GM12874 (cell line): ENCODE measurements around the gene KASH5.

Experiments used
- TF ChIP-seq, protein P1 (sequence below): IDR thresholded peaks from 2 replicates; pipeline ENCODE4 v1.5.1; 2011; ENCODE audit warnings: low read depth, mild to moderate bottlenecking, control low read depth, low read length, moderate library complexity; ENCODE audit not compliant: insufficient read depth

The KASH5 gene

DNA sequence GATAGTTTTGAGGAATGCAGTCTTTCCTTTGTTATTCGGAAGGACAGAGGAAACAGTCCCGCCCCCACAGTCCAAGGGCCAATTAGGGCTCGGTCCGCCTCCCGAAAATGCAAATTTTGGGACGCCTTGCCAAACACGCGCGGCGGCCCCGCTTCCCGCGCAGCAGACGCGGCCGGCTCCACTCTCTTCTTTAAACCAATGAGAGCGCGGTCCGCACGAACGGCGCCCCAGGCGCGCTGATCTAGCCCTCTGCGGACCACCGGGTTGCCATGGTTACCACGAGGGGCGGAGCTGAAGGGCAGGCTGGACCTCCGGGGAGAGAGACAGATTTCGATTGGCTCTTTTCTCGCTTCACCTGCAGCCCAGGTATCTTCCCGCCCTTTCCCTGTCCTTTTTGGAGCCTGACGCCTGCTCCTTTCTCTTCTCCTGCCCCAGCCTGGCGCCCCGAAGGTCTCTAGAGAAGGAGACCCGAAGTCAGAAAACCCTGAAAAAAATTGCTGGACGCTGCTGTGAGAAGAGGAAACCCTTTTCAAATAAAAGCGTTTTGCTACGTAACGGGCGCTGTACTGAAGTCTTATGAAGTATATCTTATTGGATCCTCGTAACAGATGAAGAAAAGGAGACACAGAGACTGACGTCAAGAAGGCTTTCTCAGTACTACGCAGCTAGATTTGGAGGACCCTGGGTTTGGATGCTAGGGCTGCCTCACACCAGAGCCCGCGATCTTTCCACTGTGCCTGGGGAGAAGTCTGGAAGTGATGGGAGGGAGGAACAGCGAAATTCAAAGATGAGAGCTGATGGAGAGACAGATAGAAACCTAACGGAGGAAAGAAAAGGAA lies 33.2 kb downstream of the KASH5 start:
- TF ChIP-seq, protein P1, sequence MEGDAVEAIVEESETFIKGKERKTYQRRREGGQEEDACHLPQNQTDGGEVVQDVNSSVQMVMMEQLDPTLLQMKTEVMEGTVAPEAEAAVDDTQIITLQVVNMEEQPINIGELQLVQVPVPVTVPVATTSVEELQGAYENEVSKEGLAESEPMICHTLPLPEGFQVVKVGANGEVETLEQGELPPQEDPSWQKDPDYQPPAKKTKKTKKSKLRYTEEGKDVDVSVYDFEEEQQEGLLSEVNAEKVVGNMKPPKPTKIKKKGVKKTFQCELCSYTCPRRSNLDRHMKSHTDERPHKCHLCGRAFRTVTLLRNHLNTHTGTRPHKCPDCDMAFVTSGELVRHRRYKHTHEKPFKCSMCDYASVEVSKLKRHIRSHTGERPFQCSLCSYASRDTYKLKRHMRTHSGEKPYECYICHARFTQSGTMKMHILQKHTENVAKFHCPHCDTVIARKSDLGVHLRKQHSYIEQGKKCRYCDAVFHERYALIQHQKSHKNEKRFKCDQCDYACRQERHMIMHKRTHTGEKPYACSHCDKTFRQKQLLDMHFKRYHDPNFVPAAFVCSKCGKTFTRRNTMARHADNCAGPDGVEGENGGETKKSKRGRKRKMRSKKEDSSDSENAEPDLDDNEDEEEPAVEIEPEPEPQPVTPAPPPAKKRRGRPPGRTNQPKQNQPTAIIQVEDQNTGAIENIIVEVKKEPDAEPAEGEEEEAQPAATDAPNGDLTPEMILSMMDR, result no peak

DNA sequence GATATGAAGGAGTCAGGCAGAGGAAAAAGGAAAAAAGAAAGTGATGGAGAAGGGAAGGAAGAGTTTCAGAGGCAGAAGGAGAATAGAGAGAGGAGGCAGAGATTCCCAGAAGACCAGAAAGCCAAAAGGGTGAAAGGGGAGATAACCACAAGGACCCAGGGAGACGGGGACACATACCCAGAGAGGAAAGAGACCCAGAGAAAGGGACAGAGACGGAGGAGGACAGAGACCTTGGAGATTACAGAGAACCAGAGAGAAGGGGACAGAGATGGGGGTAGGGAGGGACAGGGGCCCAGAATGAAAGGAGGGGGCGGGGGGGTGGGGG lies 33.8 kb downstream of the KASH5 start:
- TF ChIP-seq, protein P1, result no peak

DNA sequence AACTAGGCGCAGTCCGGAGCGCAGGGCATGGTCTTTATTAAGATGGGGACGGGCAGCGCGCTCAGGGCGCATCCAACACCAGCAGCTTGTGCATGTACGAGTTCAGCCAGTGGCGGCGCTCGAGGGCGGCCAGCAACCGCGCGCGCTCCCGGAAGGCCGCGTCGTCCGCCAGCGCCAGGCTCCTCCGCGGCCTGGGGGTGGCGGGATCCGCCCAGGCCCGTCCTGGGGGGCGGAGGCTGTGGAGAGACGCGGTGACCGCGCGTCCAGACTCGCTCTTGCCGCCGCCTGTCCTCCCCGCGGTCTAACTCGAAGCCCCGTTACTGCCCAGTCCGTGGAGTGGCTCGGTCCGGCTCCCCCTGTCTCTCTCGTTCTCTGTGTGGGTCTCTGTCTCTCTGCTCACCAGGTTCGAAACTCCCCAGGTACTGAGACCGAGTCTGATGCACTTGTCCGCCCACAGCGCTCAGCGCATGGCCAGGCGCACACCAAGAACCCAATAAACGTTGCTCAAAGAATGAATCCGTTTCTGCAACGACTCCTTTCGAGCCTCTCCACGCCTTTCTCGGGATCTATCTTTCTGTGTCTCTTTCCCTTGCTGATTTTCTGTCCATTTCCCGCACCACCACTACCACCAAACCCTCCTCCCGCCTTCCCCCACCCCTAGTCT lies 34.5 kb downstream of the KASH5 start:
- TF ChIP-seq, protein P1, result peak; percentile 76

DNA sequence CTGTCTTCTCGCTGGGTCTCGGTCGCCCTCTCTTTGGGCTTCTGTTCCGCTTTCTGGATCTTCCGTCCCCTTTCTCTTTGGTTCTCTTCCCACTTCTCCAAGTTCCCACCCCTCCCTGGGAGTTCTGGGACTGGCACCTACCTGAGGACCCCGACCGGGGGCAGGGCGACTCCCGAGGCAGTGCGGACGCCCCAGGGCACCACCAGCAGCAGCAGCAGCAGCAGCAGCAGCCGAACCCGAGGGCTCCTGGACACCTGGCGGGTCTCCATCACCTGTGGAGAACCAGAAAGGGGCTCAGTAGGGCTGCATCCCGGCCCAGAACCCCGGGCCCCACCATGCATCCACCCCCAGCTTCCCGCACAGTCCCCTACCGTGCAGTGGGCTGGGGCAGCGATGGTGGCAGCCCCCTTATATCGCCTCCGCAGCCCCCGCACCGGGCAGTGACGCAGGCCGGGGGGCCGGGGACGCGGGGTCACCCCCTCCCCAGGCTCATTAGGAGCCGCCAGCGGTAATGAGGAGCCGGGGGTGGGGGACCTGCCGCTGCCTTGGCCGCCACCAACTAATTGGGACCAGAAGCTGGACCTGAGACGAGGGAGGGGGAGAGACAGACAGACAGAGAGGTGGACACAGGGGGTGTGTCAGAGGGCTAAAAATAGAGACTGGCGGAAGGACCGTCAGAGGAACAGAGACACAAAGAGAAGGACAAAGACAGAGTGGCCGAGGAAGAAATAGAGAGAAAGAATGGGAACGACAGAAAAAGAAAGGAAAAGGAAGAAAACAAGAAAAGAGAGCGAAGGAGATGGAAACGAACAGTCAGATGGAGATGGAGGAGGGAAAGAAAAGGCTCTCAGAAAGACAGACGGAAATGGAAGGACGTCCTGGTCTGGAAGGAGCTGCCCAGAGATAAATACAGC lies 35.3 kb downstream of the KASH5 start, which contains the start of gene PTH2:
Gene PTH2 (minus strand): TSS at position 371 of the 914 bp plus-strand sequence. CDS start 102 bp downstream, at position 269.
- TF ChIP-seq, protein P1, result no peak

DNA sequence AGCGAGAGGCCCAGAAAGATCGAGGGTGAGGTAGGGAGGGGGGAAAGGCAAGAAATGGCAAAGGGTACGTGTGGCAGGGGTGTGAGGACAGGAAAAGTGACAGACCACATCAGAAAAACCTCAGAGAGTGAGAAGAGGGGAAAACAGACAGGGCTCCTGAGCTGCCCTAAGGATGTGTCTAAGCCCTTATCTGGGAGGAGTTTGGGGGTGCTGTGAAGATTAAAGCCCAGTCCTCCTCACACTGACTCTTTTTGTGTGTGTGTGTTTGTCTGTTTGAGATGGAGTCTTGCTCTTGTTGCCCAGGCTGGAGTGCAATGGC lies 35.9 kb downstream of the KASH5 start:
- TF ChIP-seq, protein P1, result no peak

DNA sequence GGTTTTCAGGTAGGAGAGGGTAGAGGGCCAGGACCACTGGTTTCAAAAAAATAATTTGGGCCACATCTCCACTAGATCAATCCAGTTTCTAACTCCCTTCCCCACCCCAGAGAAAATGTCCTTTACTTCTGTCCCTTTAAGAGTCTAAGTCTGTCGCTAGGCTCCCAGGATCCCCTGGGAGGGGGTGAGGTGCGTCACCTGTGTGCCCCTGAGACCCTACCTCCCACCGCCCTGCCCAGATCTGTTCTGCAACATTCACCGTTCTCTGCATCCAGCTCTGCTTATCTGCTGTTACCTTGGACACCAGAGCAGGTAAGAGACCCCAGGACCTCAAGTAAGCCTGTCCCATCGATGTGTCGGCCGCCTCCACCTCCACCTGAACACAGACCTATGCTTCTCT lies 37.1 kb downstream of the KASH5 start, which contains the start of gene GFY:
Gene GFY (plus strand): TSS at position 211 of the 400 bp plus-strand sequence. CDS start 1,043 bp downstream, outside the sequence.
- TF ChIP-seq, protein P1, result no peak
